ENCODE results near the gene COL17A1.

GRCh38 chr10:103986360-103986759 lies 99.3 kb downstream of the COL17A1 start:
- TF ChIP-seq EZH2 (optimal IDR thresholded peaks at IDR 0.05; ENCODE audit: low read depth, low read length) (no peak), EZH2phosphoT487 (IDR thresholded peaks at IDR 0.05; ENCODE audit: low read length) (no peak)

Data from MM.1S (cell line).